H9 (cell line): ENCODE data around the gene PPP1CA. TPM values are rescaled to one million over a fixed set of nuclear protein-coding genes. Genes with fewer than 3 reads are reported as not detected.

Experiments used
- DNase-seq: peaks from one replicate; pipeline ENCODE4 v3.0.0-alpha.2; 2017
- H2AFZ ChIP-seq: one replicate; pipeline ENCODE4 v1.6.1; 2013; ENCODE audit warnings: mild to moderate bottlenecking, low read length, control low read depth, moderate library complexity
- H2AK5ac ChIP-seq: 2 replicates; pipeline ENCODE4 v1.6.1; 2013; ENCODE audit warnings: low read length, control low read depth, mixed read lengths; ENCODE audit not compliant: insufficient read length
- H2BK120ac ChIP-seq: one replicate; pipeline ENCODE4 v1.6.1; 2013; ENCODE audit warnings: low read depth, mild to moderate bottlenecking, low read length, control low read depth, inconsistent platforms; ENCODE audit not compliant: poor library complexity, severe bottlenecking
- H2BK12ac ChIP-seq: 2 replicates; pipeline ENCODE4 v1.6.1; 2013; ENCODE audit warnings: low read length, control low read depth, mixed read lengths, low read depth; ENCODE audit not compliant: insufficient read length
- H2BK15ac ChIP-seq: 2 replicates; pipeline ENCODE4 v1.6.1; 2013; ENCODE audit warnings: low read depth, low read length, control low read depth
- H2BK20ac ChIP-seq: one replicate; pipeline ENCODE4 v1.6.1; 2013; ENCODE audit warnings: low read depth, mild to moderate bottlenecking, low read length, control low read depth, inconsistent platforms; ENCODE audit not compliant: poor library complexity, severe bottlenecking
- H2BK5ac ChIP-seq: 2 replicates; pipeline ENCODE4 v1.6.1; 2013; ENCODE audit warnings: low read length, control low read depth, mixed read lengths; ENCODE audit not compliant: insufficient read length
- H3K14ac ChIP-seq: 2 replicates; pipeline ENCODE4 v1.6.1; 2013; ENCODE audit warnings: low read length, control low read depth; ENCODE audit not compliant: insufficient read depth
- H3K18ac ChIP-seq: 2 replicates; pipeline ENCODE4 v1.6.1; 2013; ENCODE audit warnings: low read depth, mild to moderate bottlenecking, mixed read lengths, low read length, control low read depth; ENCODE audit not compliant: insufficient read length
- H3K23ac ChIP-seq: 2 replicates; pipeline ENCODE4 v1.6.1; 2013; ENCODE audit warnings: low read length, control low read depth, mixed read lengths, low read depth; ENCODE audit not compliant: insufficient read length
- H3K23me2 ChIP-seq: 2 replicates; pipeline ENCODE4 v1.6.1; 2013; ENCODE audit warnings: low read depth, mild to moderate bottlenecking, mixed read lengths, low read length, control low read depth; ENCODE audit not compliant: insufficient read length, poor library complexity, severe bottlenecking
- H3K27ac ChIP-seq: 2 replicates; pipeline ENCODE4 v1.5.1; 2013; ENCODE audit warnings: low read length, control low read depth, mixed read lengths, low read depth; ENCODE audit not compliant: insufficient read length
- H3K27me3 ChIP-seq: 2 replicates; pipeline ENCODE4 v1.6.1; 2013; ENCODE audit warnings: low read length, control low read depth, inconsistent platforms; ENCODE audit not compliant: insufficient read depth
- H3K4ac ChIP-seq: 2 replicates; pipeline ENCODE4 v1.6.1; 2013; ENCODE audit warnings: low read depth, mild to moderate bottlenecking, control low read depth, inconsistent platforms, low read length, moderate library complexity
- H3K4me1 ChIP-seq: 2 replicates; pipeline ENCODE4 v1.6.1; 2013; ENCODE audit warnings: low read length, control low read depth, inconsistent platforms; ENCODE audit not compliant: insufficient read depth
- H3K4me2 ChIP-seq: 2 replicates; pipeline ENCODE4 v1.6.1; 2013; ENCODE audit warnings: low read length, control low read depth, mixed read lengths; ENCODE audit not compliant: insufficient read length, insufficient read depth
- H3K56ac ChIP-seq: 2 replicates; pipeline ENCODE4 v1.6.1; 2013; ENCODE audit warnings: low read depth, mild to moderate bottlenecking, mixed read lengths, low read length, control low read depth; ENCODE audit not compliant: insufficient read length
- H3K79me1 ChIP-seq: 2 replicates; pipeline ENCODE4 v1.6.1; 2013; ENCODE audit warnings: low read depth, mild to moderate bottlenecking, moderate library complexity, low read length, control low read depth, inconsistent platforms; ENCODE audit not compliant: insufficient read depth, poor library complexity, severe bottlenecking
- H3K79me2 ChIP-seq: 2 replicates; pipeline ENCODE4 v1.6.1; 2013; ENCODE audit warnings: low read length, control low read depth, inconsistent platforms; ENCODE audit not compliant: insufficient read depth
- H3K9ac ChIP-seq: 2 replicates; pipeline ENCODE4 v1.6.1; 2013; ENCODE audit warnings: low read length, control low read depth, mixed read lengths; ENCODE audit not compliant: insufficient read length; ENCODE audit errors: extremely low read depth
- H3K9me3 ChIP-seq: one replicate; pipeline ENCODE4 v1.6.1; 2013; ENCODE audit warnings: low read depth, low read length, inconsistent platforms; ENCODE audit not compliant: control insufficient read depth
- H3T11ph ChIP-seq: one replicate; pipeline ENCODE4 v1.6.1; 2013; ENCODE audit warnings: mild to moderate bottlenecking, low read length, control low read depth, inconsistent platforms
- H4K20me1 ChIP-seq: one replicate; pipeline ENCODE4 v1.6.1; 2013; ENCODE audit not compliant: control insufficient read depth, insufficient read length, insufficient read depth
- H4K5ac ChIP-seq: 2 replicates; pipeline ENCODE4 v1.6.1; 2013; ENCODE audit warnings: low read depth, mild to moderate bottlenecking, mixed read lengths, low read length, control low read depth; ENCODE audit not compliant: insufficient read length
- H4K8ac ChIP-seq: replicated peaks from 2 replicates; pipeline ENCODE4 v1.6.1; 2013; ENCODE audit warnings: low read length, control low read depth, mixed read lengths, low read depth; ENCODE audit not compliant: insufficient read length
- H4K91ac ChIP-seq: 2 replicates; pipeline ENCODE4 v1.6.1; 2013; ENCODE audit warnings: low read depth, mild to moderate bottlenecking, moderate library complexity, mixed read lengths, low read length, control low read depth; ENCODE audit not compliant: insufficient read length
- H3K27ac Mint-ChIP-seq, 3 experiments: 2 replicates in 2 of 3; 3 replicates in 1 of 3; pipeline ENCODE4 v1.8.0; 2020 to 2021; ENCODE audit warnings: mixed read lengths in 3 of 3, mild to moderate bottlenecking in 1 of 3, moderate library complexity in 1 of 3
- H3K27me3 Mint-ChIP-seq: 2 replicates; pipeline ENCODE4 v1.8.0; 2021; ENCODE audit warnings: low read depth, mild to moderate bottlenecking, moderate library complexity, mixed read lengths
- H3K36me3 Mint-ChIP-seq, 3 experiments: 2 replicates in 2 of 3; 3 replicates in 1 of 3; pipeline ENCODE4 v1.8.0; 2020 to 2021; ENCODE audit warnings: low read depth in 3 of 3, mixed read lengths in 3 of 3; ENCODE audit not compliant: insufficient read depth in 1 of 3
- H3K4me1 Mint-ChIP-seq, 2 experiments: 2 replicates each; pipeline ENCODE4 v1.8.0; 2020; ENCODE audit warnings: mixed read lengths in 2 of 2
- H3K4me3 Mint-ChIP-seq, 2 experiments: 2 replicates in 1 of 2; 3 replicates in 1 of 2; pipeline ENCODE4 v1.8.0; 2020 to 2021; ENCODE audit warnings: mild to moderate bottlenecking in 2 of 2, mixed read lengths in 2 of 2, moderate library complexity in 1 of 2
- H3K9me3 Mint-ChIP-seq, 2 experiments: 2 replicates in 1 of 2; 3 replicates in 1 of 2; pipeline ENCODE4 v1.8.0; 2020; ENCODE audit warnings: mild to moderate bottlenecking in 2 of 2, mixed read lengths in 2 of 2, moderate library complexity in 1 of 2
- WGBS: extraction: QIAGEN DNeasy Blood & Tissue Kit; methylation state at CpG from one replicate; pipeline ENCODE4 v1.1.7; 2013; ENCODE audit warnings: missing lambda C conversion rate, low lambda C conversion rate, mixed read lengths; ENCODE audit not compliant: insufficient read length; ENCODE audit errors: extremely low coverage; 5-methylcytosine and 5-hydroxymethylcytosine counted together
- total RNA-seq: library from RNA; stranded (reverse); gene quantifications from 2 replicates; pipeline ENCODE4 v1.2.1, GENCODE V29; 2021
- TF ChIP-seq, protein P1 (sequence below): fragments of 200-600 bp; sonication (generic); conservative IDR thresholded peaks from 3 replicates; pipeline ENCODE4 v1.8.0; 2021; ENCODE audit warnings: antibody characterized with exemption, mild to moderate bottlenecking

Gene PPP1CA
- total RNA-seq, 1 experiment from 2014 or later, result 205 TPM

- H4K20me1 ChIP-seq, result no peaks in the 10 kb centered on the region
- H3K9ac ChIP-seq, result no peak overlapping the region
- H3K9me3 ChIP-seq, result no peaks in the 10 kb centered on the region
- WGBS, result no CpG with 5 or more reads among the region's 3 CpGs
- H3T11ph ChIP-seq, result no peak overlapping the region
- no peak overlapping the region for H3K27ac ChIP-seq
- H3K27me3 ChIP-seq, result no peaks in the 10 kb centered on the region; the same call in 1 of the 2 replicates
- no peak overlapping the region for H4K91ac ChIP-seq
- Mint-ChIP-seq H3K9me3 (no peaks in the 10 kb centered on the region), H3K27me3 (peaks cover 35% of the 10 kb centered on the region), H3K4me1 (peaks cover 23 to 26% of the 10 kb centered on the region in 2 experiments), H3K4me3 (no peak overlapping the region), H3K27ac (no peak overlapping the region), H3K36me3 (no peaks in the 10 kb centered on the region)
- no peak overlapping the region for H3K56ac ChIP-seq
- no peak overlapping the region for H2BK15ac ChIP-seq
- no peak overlapping the region for H4K8ac ChIP-seq
- H3K18ac ChIP-seq, result no peak overlapping the region
- H3K23me2 ChIP-seq, result no peaks in the 10 kb centered on the region
- TF ChIP-seq, protein P1, sequence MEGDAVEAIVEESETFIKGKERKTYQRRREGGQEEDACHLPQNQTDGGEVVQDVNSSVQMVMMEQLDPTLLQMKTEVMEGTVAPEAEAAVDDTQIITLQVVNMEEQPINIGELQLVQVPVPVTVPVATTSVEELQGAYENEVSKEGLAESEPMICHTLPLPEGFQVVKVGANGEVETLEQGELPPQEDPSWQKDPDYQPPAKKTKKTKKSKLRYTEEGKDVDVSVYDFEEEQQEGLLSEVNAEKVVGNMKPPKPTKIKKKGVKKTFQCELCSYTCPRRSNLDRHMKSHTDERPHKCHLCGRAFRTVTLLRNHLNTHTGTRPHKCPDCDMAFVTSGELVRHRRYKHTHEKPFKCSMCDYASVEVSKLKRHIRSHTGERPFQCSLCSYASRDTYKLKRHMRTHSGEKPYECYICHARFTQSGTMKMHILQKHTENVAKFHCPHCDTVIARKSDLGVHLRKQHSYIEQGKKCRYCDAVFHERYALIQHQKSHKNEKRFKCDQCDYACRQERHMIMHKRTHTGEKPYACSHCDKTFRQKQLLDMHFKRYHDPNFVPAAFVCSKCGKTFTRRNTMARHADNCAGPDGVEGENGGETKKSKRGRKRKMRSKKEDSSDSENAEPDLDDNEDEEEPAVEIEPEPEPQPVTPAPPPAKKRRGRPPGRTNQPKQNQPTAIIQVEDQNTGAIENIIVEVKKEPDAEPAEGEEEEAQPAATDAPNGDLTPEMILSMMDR, result no peak
- H2BK20ac ChIP-seq, result no peak overlapping the region
- H2BK5ac ChIP-seq, result no peak overlapping the region
- no peak overlapping the region for H3K4ac ChIP-seq
- H4K5ac ChIP-seq, result no peak overlapping the region
- no peak overlapping the region for H2BK120ac ChIP-seq
- H3K14ac ChIP-seq, result no peak overlapping the region
- H3K23ac ChIP-seq, result no peak overlapping the region
- no peak overlapping the region for H2AFZ ChIP-seq
- no peak overlapping the region for H2BK12ac ChIP-seq
- no peak for DNase-seq
- H3K4me1 ChIP-seq, result no peaks in the 10 kb centered on the region; the same call in 1 of the 2 replicates
- H2AK5ac ChIP-seq, result no peak overlapping the region
- H3K4me2 ChIP-seq, result no peak overlapping the region
- no peaks in the 10 kb centered on the region for H3K79me1 ChIP-seq
- no peaks in the 10 kb centered on the region for H3K79me2 ChIP-seq
Observed at GRCh38 chr11:67384851-67385366, 16.7 kb downstream of the PPP1CA start.
